Naive thymus-derived CD8-positive, alpha-beta T cell (primary cell): ENCODE data around the gene ITGB8. TPM values are rescaled to one million over a fixed set of nuclear protein-coding genes. Genes with fewer than 3 reads are reported as not detected.
"Not testable (repeated sequence)": the region's sequence is repeated elsewhere in the genome, so short reads cannot be mapped to it uniquely, and the experiment has no call there.

ENCODE experiments used
- ATAC-seq, 2 donors: fragments of 150-1000 bp; cut with Tn5 transposase in 1 of 2; sonication (Bioruptor Pico), chemical (Tn5 transposase) in 1 of 2; 1 replicate in 1 of 2; 2 replicates in 1 of 2; pipeline ENCODE4 v1.10.0; 2021; ENCODE audit warnings: mild to moderate bottlenecking in 2 of 2, moderate library complexity in 2 of 2
- POLR2A ChIA-PET: fragments of 350-600 bp; sonication (Branson Sonifier 250); formaldehyde crosslinking; loops from one replicate; lab custom pipeline; 2021; ENCODE audit warnings: antibody characterized with exemption; lab: Charles Lee
- DNase-seq, 10 donors: peaks; one replicate each; pipeline versions ENCODE4 v3.0.0 to v3.0.0-alpha.2; 2020 to 2022
- H3K27ac Mint-ChIP-seq, 10 donors: one replicate each; pipeline ENCODE4 v1.8.0; 2020 to 2022; ENCODE audit warnings: mild to moderate bottlenecking in 10 of 10, mixed read lengths in 10 of 10, moderate library complexity in 4 of 10, inconsistent platforms in 1 of 10
- H3K27me3 Mint-ChIP-seq, 5 donors: one replicate each; pipeline ENCODE4 v1.8.0; 2021 to 2022; ENCODE audit warnings: mixed read lengths in 5 of 5
- H3K36me3 Mint-ChIP-seq, 3 donors: one replicate each; pipeline ENCODE4 v1.8.0; 2020 to 2022; ENCODE audit warnings: mixed read lengths in 3 of 3, mild to moderate bottlenecking in 2 of 3, inconsistent platforms in 1 of 3
- H3K4me1 Mint-ChIP-seq, 4 donors: one replicate each; pipeline ENCODE4 v1.8.0; 2021 to 2022; ENCODE audit warnings: mixed read lengths in 4 of 4
- H3K4me3 Mint-ChIP-seq, 10 donors: one replicate each; pipeline ENCODE4 v1.8.0; 2020 to 2022; ENCODE audit warnings: mild to moderate bottlenecking in 10 of 10, mixed read lengths in 10 of 10, moderate library complexity in 6 of 10, inconsistent platforms in 1 of 10
- H3K9me3 Mint-ChIP-seq, 9 donors: one replicate each; pipeline ENCODE4 v1.8.0; 2020 to 2022; ENCODE audit warnings: mixed read lengths in 9 of 9, mild to moderate bottlenecking in 3 of 9, inconsistent platforms in 1 of 9, moderate library complexity in 1 of 9
- polyA plus RNA-seq, 3 donors: library from polyadenylated mRNA; unstranded; fragments of 300-500 nt; fragmentation: Illumina TruSeq; gene quantifications; one replicate each; pipeline ENCODE4 v1.2.3, GENCODE V29; 2021
- total RNA-seq, 8 experiments: library from RNA in 2 of 8; stranded (reverse) in 2 of 8; gene quantifications; one replicate each; pipeline ENCODE4 v1.2.3 and lab custom pipeline; 2021 to 2026

Gene ITGB8
- total and polyA plus RNA-seq, 5 experiments from 2014 or later: not detected

DNA sequence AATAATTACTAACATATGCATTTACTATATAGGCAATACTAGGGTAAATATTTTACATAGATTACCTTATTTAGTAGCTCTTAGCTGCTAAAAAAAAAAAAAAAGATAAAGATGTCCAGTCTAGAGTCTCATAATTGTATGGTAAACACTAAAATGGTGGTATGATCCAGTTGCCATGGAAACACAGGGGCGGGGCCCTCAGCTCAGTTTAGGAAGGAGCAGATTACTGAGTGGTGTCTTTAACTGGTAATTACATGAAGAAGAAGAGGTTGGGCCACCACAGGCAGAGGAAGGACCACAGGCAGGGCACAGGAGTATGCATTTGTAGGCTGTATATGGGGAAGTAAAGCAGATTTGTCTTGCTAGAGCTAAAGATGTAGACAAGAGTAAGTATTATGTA lies 43.7 kb downstream of the ITGB8 start:
- Mint-ChIP-seq H3K4me3 (no peak overlapping the region), H3K9me3 (peaks cover 0 to 5% (median 0%) of the 10 kb centered on the region in 9 donors), H3K4me1 (no peaks in the 10 kb centered on the region), H3K27ac (no peak overlapping the region), H3K36me3 (no peaks in the 10 kb centered on the region), H3K27me3 (peaks cover 0 to 4% (median 0%) of the 10 kb centered on the region in 5 donors)
- ATAC-seq: no peak
- no peak for DNase-seq
- POLR2A ChIA-PET: no interaction called here

GRCh38 chr7:20376796-20377195 lies 46.1 kb downstream of the ITGB8 start:
- Mint-ChIP-seq H3K36me3 (no peaks in the 10 kb centered on the region), H3K9me3 (peaks cover 0 to 5% (median 0%) of the 10 kb centered on the region in 9 donors), H3K4me1 (no peaks in the 10 kb centered on the region), H3K27me3 (peaks cover 0 to 4% (median 0%) of the 10 kb centered on the region in 5 donors), H3K27ac (no peak overlapping the region), H3K4me3 (no peak overlapping the region)
- no peak for ATAC-seq
- no peak for DNase-seq
- POLR2A ChIA-PET: no interaction called here

DNA sequence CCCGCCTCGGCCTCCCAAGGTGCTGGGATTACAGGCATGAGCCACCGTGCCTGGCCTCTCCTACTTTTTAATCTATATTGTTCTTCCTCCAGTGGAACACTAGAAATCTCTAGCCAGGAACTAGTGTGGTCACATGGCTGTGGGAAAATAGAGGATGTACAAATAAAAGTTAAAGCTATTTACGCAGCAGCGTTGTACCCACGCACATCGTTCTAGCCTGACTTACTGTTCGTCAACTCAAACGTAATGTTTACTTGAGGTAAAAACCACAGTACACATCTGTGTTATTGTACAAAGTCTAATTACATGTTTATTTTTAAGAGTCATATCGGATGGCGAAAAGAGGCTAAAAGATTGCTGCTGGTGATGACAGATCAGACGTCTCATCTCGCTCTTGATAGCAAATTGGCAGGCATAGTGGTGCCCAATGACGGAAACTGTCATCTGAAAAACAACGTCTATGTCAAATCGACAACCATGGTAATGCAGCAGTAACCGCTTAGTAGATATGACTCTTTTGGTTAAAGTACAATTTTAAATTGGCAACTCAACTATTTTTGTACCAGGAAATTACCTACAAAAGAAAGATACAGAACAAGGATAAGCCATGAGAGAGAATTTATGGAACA lies 50.8 kb downstream of the ITGB8 start:
- no peaks in the 10 kb centered on the region for H3K9me3 Mint-ChIP-seq
- no peak overlapping the region for H3K4me3 Mint-ChIP-seq
- H3K4me1 Mint-ChIP-seq: no peaks in the 10 kb centered on the region
- POLR2A ChIA-PET: no interaction called here
- no peak for DNase-seq
- H3K27me3 Mint-ChIP-seq: no peaks in the 10 kb centered on the region
- ATAC-seq: no peak
- no peak overlapping the region for H3K27ac Mint-ChIP-seq
- H3K36me3 Mint-ChIP-seq: no peaks in the 10 kb centered on the region

DNA sequence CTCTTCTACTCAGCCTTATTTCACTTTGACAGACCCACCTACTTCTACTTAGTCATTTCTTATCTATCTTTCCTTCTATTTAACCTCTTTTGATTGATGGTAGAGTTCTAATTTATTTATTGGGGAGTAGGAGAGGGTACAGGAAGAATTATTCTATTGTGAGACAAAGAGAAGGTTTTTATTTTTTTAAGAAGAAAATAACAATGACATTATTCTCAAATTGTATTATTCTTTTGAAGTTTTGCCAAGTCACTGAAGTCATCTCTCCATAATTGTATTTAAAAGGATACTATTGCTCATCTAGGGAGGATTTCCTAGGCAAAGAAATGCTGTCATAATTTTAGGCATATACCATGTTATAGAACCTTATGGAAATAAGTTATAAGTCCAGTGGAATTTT lies 52.7 kb downstream of the ITGB8 start:
- H3K9me3 Mint-ChIP-seq: no peaks in the 10 kb centered on the region
- H3K4me3 Mint-ChIP-seq: no peak overlapping the region
- no peaks in the 10 kb centered on the region for H3K27me3 Mint-ChIP-seq
- POLR2A ChIA-PET: no interaction called here
- no peak for ATAC-seq
- no peaks in the 10 kb centered on the region for H3K4me1 Mint-ChIP-seq
- H3K36me3 Mint-ChIP-seq: no peaks in the 10 kb centered on the region
- H3K27ac Mint-ChIP-seq: no peak overlapping the region
- DNase-seq: no peak

- Mint-ChIP-seq H3K4me1 (no peaks in the 10 kb centered on the region), H3K4me3 (no peak overlapping the region), H3K27me3 (peaks cover 0 to 2% (median 0%) of the 10 kb centered on the region in 5 donors), H3K9me3 (no peaks in the 10 kb centered on the region), H3K36me3 (no peaks in the 10 kb centered on the region), H3K27ac (no peak overlapping the region)
- POLR2A ChIA-PET: no interaction called here
- no peak for DNase-seq
- no peak for ATAC-seq
These were observed 54.4 kb downstream of the ITGB8 start for GRCh38 chr7:20385126-20385525.

GRCh38 chr7:20388084-20388483 lies 57.4 kb downstream of the ITGB8 start:
- Mint-ChIP-seq H3K27ac (no peak overlapping the region), H3K27me3 (peaks cover 0 to 2% (median 0%) of the 10 kb centered on the region in 5 donors), H3K9me3 (no peaks in the 10 kb centered on the region), H3K4me1 (no peaks in the 10 kb centered on the region), H3K36me3 (no peaks in the 10 kb centered on the region), H3K4me3 (no peak overlapping the region)
- DNase-seq (no peak), ATAC-seq (no peak)
- POLR2A ChIA-PET: no interaction called here

GRCh38 chr7:20389192-20389591 lies 58.5 kb downstream of the ITGB8 start:
- POLR2A ChIA-PET, H3K4me3 Mint-ChIP-seq, H3K27ac Mint-ChIP-seq, H3K4me1 Mint-ChIP-seq, H3K9me3 Mint-ChIP-seq, H3K27me3 Mint-ChIP-seq, ATAC-seq, H3K36me3 Mint-ChIP-seq, DNase-seq: not testable (repeated sequence)

GRCh38 chr7:20393021-20393610 lies 62.4 kb downstream of the ITGB8 start:
- no peak overlapping the region for H3K27ac Mint-ChIP-seq
- POLR2A ChIA-PET: no interaction called here

DNA sequence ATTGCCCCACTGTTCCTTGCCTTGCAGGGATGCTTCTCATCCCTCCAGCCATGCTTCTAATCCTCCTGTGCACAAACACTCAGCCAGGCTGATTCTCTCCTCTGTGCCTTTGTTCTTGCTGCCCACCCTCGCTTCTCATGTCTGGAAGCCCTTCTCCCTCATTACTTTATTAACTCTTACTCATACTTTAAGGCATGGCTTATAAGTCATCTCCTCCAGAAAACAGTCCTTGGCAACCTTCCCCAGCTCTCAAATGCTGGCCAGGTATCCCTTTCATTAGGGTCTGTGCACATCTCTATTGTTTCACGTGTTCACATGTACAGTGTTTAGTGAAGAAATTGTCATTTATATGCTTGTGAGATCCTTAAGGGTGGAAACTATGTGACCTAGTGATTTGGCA lies 62.9 kb downstream of the ITGB8 start:
- Mint-ChIP-seq H3K9me3 (peaks cover 0 to 2% (median 0%) of the 10 kb centered on the region in 9 donors), H3K36me3 (no peaks in the 10 kb centered on the region), H3K4me1 (no peaks in the 10 kb centered on the region), H3K4me3 (no peak overlapping the region), H3K27ac (no peak overlapping the region), H3K27me3 (peaks cover 0 to 2% (median 0%) of the 10 kb centered on the region in 5 donors)
- ATAC-seq (no peak), DNase-seq (no peak)
- POLR2A ChIA-PET: no interaction called here

More at GRCh38 chr7:20393021-20393610, 62.4 kb downstream of the ITGB8 start:
- Mint-ChIP-seq H3K4me3 (no peak overlapping the region), H3K27me3 (peaks cover 0 to 2% (median 0%) of the 10 kb centered on the region in 5 donors), H3K4me1 (no peaks in the 10 kb centered on the region), H3K36me3 (no peaks in the 10 kb centered on the region), H3K9me3 (peaks cover 0 to 2% (median 0%) of the 10 kb centered on the region in 9 donors)
- no peak for DNase-seq
- ATAC-seq: no peak

- peaks cover 0 to 2% (median 0%) of the 10 kb centered on the region in 9 donors for H3K9me3 Mint-ChIP-seq
- peaks cover 0 to 1% (median 0%) of the 10 kb centered on the region in 5 donors for H3K27me3 Mint-ChIP-seq
- no peak for DNase-seq
- POLR2A ChIA-PET: no interaction called here
- no peak for ATAC-seq
- no peaks in the 10 kb centered on the region for H3K4me1 Mint-ChIP-seq
- no peaks in the 10 kb centered on the region for H3K36me3 Mint-ChIP-seq
- H3K27ac Mint-ChIP-seq: no peak overlapping the region
- H3K4me3 Mint-ChIP-seq: no peak overlapping the region
These were observed 63.6 kb downstream of the ITGB8 start for GRCh38 chr7:20394284-20394683.

GRCh38 chr7:20395104-20395503 lies 64.4 kb downstream of the ITGB8 start:
- H3K36me3 Mint-ChIP-seq: no peaks in the 10 kb centered on the region
- H3K27ac Mint-ChIP-seq: no peak overlapping the region
- H3K27me3 Mint-ChIP-seq: peaks cover 0 to 1% (median 0%) of the 10 kb centered on the region in 5 donors
- H3K4me1 Mint-ChIP-seq: no peaks in the 10 kb centered on the region
- POLR2A ChIA-PET: no interaction called here
- ATAC-seq: no peak
- peaks cover 0 to 2% (median 0%) of the 10 kb centered on the region in 9 donors for H3K9me3 Mint-ChIP-seq
- DNase-seq: no peak
- H3K4me3 Mint-ChIP-seq: no peak overlapping the region

GRCh38 chr7:20395511-20395910 lies 64.8 kb downstream of the ITGB8 start:
- H3K4me1 Mint-ChIP-seq: no peaks in the 10 kb centered on the region
- peaks cover 0 to 2% (median 0%) of the 10 kb centered on the region in 9 donors for H3K9me3 Mint-ChIP-seq
- no peak overlapping the region for H3K27ac Mint-ChIP-seq
- POLR2A ChIA-PET: no interaction called here
- no peaks in the 10 kb centered on the region for H3K36me3 Mint-ChIP-seq
- DNase-seq (no peak), ATAC-seq (no peak)
- H3K27me3 Mint-ChIP-seq: peaks cover 0 to 1% (median 0%) of the 10 kb centered on the region in 5 donors
- H3K4me3 Mint-ChIP-seq: no peak overlapping the region

DNA sequence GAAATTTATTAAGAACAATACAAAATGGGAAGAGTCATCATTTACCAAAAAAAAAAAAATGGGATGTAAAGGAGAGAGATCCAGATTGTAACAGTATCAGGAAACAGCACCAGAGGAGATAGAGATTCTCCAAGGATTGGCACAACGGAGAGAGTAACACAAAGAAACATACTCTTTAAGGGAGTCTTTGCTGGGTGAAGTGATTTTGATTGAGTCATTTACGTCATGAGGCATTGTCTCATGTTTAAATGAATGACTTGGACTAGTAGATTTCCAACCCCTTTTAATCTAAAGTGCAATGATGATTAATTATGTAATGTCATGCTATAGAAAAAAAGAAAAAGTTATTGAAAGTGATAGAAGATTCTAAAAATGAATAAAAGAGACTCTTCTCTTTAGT lies 68.8 kb downstream of the ITGB8 start:
- ATAC-seq: no peak
- no peaks in the 10 kb centered on the region for H3K27me3 Mint-ChIP-seq
- POLR2A ChIA-PET: no interaction called here
- no peak for DNase-seq
- peaks cover 0 to 2% (median 0%) of the 10 kb centered on the region in 9 donors for H3K9me3 Mint-ChIP-seq
- H3K36me3 Mint-ChIP-seq: no peaks in the 10 kb centered on the region
- H3K4me1 Mint-ChIP-seq: no peaks in the 10 kb centered on the region
- H3K4me3 Mint-ChIP-seq: no peak overlapping the region
- no peak overlapping the region for H3K27ac Mint-ChIP-seq
